ENCODE measurements around the gene IGF2BP2. TPM values are rescaled to one million over a fixed set of nuclear protein-coding genes. Genes with fewer than 3 reads are reported as not detected.
A peak's percentile ranks its signal among the peaks of the same experiment; 100 is the strongest.

IGF2BP2 gene
- total RNA-seq, 1 experiment from 2014 or later, result 133 TPM

GRCh38 chr3:185792955-185793354 lies 31.9 kb downstream of the IGF2BP2 start:
- no peak overlapping the region for H3K4me3 Mint-ChIP-seq
- ChIA-PET CTCF (interaction anchor here (0.6 to 2.5 kb wide), 3 partner anchors 14 to 39 kb away, joined by 3 to 10 read pairs (median 3); no protein-coding TSS in a partner anchor), POLR2A (interaction anchor here (0.7 kb wide), 1 partner anchor 104 kb away, joined by 5 read pairs; no protein-coding TSS in a partner anchor)
- H3K4me1 Mint-ChIP-seq, result peaks cover 80% of the 10 kb centered on the region
- no peaks in the 10 kb centered on the region for H3K9me3 Mint-ChIP-seq
- ATAC-seq (no peak), DNase-seq (ENCODE audit: low spot score) (no peak)
- peak overlapping the region; percentile 96 for H3K27ac Mint-ChIP-seq
- H3K27me3 Mint-ChIP-seq (ENCODE audit: low read depth), result no peaks in the 10 kb centered on the region
- TF ChIP-seq KAT7 (CRISPR knock-in tag; IDR thresholded peaks at IDR 0.05; ENCODE audit: borderline replicate concordance), result no peak
- no peak for TF ChIP-seq ZBTB21 (CRISPR knock-in tag; IDR thresholded peaks at IDR 0.05; ENCODE audit: borderline replicate concordance)
- no peak for TF ChIP-seq HMGXB4 (CRISPR knock-in tag; IDR thresholded peaks at IDR 0.05)
- TF ChIP-seq GTF2I (CRISPR knock-in tag; conservative IDR thresholded peaks at IDR 0.05), result no peak
- TF ChIP-seq ZBTB43 (CRISPR knock-in tag; IDR thresholded peaks at IDR 0.05), result no peak
- TF ChIP-seq TCF7 (CRISPR knock-in tag; IDR thresholded peaks at IDR 0.05; ENCODE audit: low read depth), result no peak
- no peak for TF ChIP-seq CTCF (IDR thresholded peaks at IDR 0.05)
- TF ChIP-seq ZNF281 (CRISPR knock-in tag; IDR thresholded peaks at IDR 0.05), result no peak
- H3K36me3 Mint-ChIP-seq, result peaks cover 2% of the 10 kb centered on the region; the same call in 1 of the 2 replicates

GRCh38 chr3:185789891-185790830 lies 34.7 kb downstream of the IGF2BP2 start:
- TF ChIP-seq FOXJ3 (CRISPR knock-in tag; IDR thresholded peaks at IDR 0.05; ENCODE audit: borderline replicate concordance) (no peak), ZNF121 (CRISPR knock-in tag; IDR thresholded peaks at IDR 0.05) (peak; percentile 87), IRF1 (CRISPR knock-in tag; IDR thresholded peaks at IDR 0.05) (no peak), ARID4B (CRISPR knock-in tag; IDR thresholded peaks at IDR 0.05; ENCODE audit: borderline replicate concordance) (no peak)
- H3K4me1 Mint-ChIP-seq, result peaks cover 84% of the 10 kb centered on the region
- CTCF ChIA-PET, result interaction anchor here (0.6 to 2.5 kb wide), 10 partner anchors 22 to 153 kb away, joined by 3 to 15 read pairs (median 4); no protein-coding TSS in a partner anchor
- ATAC-seq, result peak; percentile 15; the same call in 1 of the 2 replicates
- DNase-seq (ENCODE audit: low spot score), result no peak
- no peaks in the 10 kb centered on the region for H3K9me3 Mint-ChIP-seq
- H3K27me3 Mint-ChIP-seq (ENCODE audit: low read depth), result no peaks in the 10 kb centered on the region
- peak overlapping the region; percentile 95 for H3K27ac Mint-ChIP-seq
- POLR2A ChIA-PET, result interaction anchor here (0.6 to 1.0 kb wide), 4 partner anchors 13 to 30 kb away, joined by 3 to 5 read pairs (median 3); no protein-coding TSS in a partner anchor
- H3K4me3 Mint-ChIP-seq, result peak overlapping the region; percentile 27
- H3K36me3 Mint-ChIP-seq, result peaks cover 8% of the 10 kb centered on the region

All from WTC11 (cell line).